MG63 (cell line): Measurements from ENCODE around the gene SULT1A2. TPM values are rescaled to one million over a fixed set of nuclear protein-coding genes. Genes with fewer than 3 reads are reported as not detected.
"Not testable (repeated sequence)": the region's sequence is repeated elsewhere in the genome, so short reads cannot be mapped to it uniquely, and the experiment has no call there.

Experiments
- DNase-seq: peaks from one replicate; pipeline ENCODE4 v3.0.0-alpha.2; 2020
- H3K27me3 ChIP-seq: fragments of 250-450 bp; sonication (Bioruptor Pico); 2 replicates; pipeline ENCODE4 v1.5.1; 2020; ENCODE audit warnings: mild to moderate bottlenecking, moderate library complexity
- H3K36me3 ChIP-seq: fragments of 250-450 bp; sonication (Bioruptor Pico); 2 replicates; pipeline ENCODE4 v1.5.1; 2020; ENCODE audit warnings: mild to moderate bottlenecking, moderate library complexity
- H3K4me3 ChIP-seq: fragments of 250-450 bp; sonication (Bioruptor Pico); 2 replicates; pipeline ENCODE4 v1.5.1; 2020; ENCODE audit warnings: mild to moderate bottlenecking, moderate library complexity
- H3K9me3 ChIP-seq: fragments of 250-450 bp; sonication (Bioruptor Pico); 2 replicates; pipeline ENCODE4 v1.5.1; 2020; ENCODE audit warnings: mild to moderate bottlenecking, moderate library complexity
- total RNA-seq: library from RNA; depleted of rRNA; stranded (reverse); fragments of >200 nt; shearing (Covaris generic); gene quantifications from 2 replicates; pipeline ENCODE4 v1.2.3, GENCODE V29; 2014; ENCODE audit warnings: low replicate concordance

Gene SULT1A2
- total RNA-seq, 1 experiment from 2014 or later = not detected

DNA sequence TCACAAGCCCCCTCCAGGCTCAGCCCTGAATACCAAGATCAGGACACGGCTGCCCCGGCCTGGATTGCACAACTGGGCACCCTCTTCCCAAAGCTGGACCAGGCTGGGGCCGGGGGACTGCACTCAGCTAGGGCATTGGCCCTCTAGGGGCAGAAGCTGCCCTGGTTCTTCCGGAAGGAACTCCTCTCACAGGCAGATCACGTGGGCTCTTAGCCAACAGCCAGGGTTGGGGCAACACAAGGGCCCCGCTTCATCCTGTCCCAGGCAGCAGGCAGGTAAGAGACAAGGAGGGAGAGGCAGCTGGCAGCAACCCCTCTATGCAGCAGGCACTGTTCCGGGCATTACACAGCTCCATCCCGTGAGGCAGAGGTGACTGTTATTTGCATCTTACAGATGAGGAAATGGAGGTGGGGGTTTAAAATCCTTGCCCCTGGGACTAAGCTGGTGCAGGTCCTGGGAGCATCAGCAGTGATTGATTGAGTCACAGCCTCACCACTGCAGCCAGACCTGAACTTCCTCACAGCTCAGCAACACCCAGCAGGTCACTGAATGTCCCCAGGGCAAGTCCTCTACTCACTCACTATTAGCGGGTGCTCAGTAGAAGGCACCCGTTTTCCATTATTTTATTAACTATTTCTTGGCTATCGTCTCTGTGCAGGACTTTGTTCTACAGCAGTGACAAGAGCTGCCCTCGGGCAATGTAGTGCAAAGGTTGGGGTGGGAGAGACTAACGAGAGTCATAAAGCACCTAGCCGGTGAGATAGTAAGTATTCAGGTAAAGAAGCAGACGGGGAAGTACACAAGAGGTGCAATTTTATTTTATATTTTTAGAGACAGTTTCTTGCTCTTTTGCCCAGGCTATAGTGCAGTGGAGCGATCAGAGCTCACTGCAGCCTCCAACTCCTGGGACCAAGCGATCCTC is 15.8 kb upstream of the SULT1A2 start:
- H3K27me3 ChIP-seq, H3K4me3 ChIP-seq, H3K9me3 ChIP-seq, H3K36me3 ChIP-seq, DNase-seq: not testable (repeated sequence)

DNA sequence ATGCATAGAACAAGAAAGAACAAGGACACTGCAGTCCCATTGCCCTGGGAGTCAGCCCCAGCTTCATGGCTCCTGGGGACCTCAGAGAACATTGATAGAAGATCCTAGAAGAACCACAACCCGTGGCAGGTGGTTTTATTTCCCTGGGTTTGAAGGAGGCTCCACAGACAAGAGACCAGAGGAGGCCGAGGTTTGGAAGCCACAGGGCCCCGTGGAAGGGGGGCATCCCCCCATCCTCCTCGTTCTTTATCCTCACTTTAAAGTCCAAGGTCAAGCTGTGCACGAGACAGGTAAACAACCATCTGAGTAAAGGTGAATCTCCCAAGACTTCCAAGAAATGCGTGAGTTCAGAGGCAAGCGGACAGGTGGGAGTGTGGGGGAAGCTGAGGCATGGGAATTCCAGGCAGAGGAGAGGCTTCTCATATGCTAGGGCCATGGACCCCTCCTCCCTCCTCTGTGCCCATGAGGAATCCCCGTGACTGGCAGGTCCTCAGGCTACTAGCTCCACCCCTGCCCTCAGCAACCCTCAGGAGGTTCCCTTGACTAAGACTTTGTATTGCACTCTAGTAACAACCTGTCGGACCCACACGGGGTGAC is 13.8 kb upstream of the SULT1A2 start:
- Histone ChIP-seq H3K36me3 (no peaks in the 10 kb centered on the region), H3K9me3 (no peaks in the 10 kb centered on the region), H3K4me3 (no peak overlapping the region), H3K27me3 (no peaks in the 10 kb centered on the region)
- DNase-seq = no peak

DNA sequence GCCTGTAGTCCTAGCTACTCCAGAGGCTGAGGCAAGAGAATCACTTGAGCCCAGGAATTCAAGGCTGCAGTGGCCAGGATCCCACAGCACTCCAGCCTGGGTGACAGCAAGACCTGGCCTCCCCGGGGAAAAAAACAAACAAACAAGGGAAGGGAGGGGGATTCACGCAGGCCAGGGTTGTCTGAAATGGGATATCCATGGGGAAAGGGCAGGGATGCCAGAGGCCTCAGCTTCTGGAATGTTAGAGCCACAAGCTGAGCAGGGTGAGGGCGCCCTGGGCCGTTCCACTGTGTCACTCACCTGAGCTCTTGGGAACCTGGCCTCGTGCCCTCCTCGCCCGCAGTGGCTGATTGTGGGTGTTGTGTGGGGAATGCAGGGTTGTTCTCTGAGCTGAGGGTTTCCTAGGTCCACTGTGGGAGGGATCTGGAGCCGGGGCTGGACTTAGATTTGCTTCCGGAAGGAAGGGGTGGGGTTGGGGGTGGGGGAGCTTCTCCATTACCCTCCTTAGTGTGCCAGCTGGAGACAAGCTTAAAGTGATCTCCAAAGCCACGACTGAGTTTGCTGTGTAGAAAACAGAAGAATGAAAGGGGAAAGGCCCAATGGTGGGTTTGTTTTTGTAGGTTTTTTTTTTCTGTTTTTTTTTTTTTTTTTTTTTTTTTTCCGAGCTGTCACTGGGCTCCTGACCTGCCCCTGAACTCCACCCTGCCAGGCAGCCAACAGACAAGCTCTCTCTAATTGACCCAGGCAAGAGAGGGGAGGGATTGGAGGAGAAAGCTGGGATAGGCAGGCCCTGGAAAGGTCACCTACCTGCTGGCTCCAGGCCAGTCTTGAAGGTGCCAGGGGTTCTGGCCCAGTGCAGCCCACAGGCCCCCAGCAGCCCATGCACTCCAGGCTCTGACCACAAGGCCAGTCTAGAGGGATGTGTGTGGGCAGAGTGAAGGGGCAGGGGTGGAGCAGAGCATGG is 13.1 kb upstream of the SULT1A2 start, which contains the start of gene SULT1A1:
TSS of gene SULT1A1 (minus strand) at position 414 of the 964 bp plus-strand sequence. CDS start 1,189 bp downstream, outside the sequence.
- Histone ChIP-seq H3K36me3 (no peaks in the 10 kb centered on the region), H3K4me3 (no peak within 1 kb of the TSS)
- no peak for DNase-seq

DNA sequence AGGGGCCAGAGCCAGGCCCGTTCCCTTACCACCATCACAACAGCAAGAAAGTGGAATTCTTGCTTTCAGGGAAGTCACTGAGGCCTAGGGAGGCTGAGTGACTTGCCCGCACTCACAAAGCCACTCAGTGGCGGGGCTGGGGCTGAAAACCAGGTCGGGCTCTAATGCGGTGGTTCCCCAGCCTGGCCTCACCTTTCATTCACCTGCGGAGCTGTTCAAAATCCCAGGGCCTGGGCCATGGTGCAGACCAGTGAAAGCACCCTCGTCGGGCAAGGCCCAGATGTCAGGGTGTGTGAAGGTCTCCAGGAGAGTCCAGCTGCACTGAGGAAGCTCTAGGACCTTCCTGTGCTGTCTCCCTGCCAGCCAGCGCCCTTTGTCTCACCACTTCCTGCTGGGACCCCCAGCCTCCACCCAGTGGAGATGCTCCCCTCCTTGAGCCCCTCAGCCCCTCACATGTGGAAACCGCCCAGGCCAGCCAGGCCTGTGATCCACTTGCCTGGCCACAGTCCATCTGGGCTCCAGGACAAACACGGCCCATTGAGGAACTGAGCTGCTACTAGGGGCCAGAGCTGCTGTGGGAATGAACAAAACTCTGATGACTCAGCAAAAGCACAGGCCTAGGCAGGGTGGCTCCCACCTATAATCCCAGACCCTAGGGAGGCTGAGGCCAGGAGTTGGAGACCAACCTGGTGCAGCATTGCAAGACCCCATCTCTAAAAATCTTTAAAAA is 12.2 kb upstream of the SULT1A2 start:
- H3K27me3 ChIP-seq, H3K36me3 ChIP-seq, H3K9me3 ChIP-seq, DNase-seq, H3K4me3 ChIP-seq: not testable (repeated sequence)

More for the DNA sequence above, 13.1 kb upstream of the SULT1A2 start, which contains the start of gene SULT1A1:
- Histone ChIP-seq H3K27me3 (no peaks in the 10 kb centered on the region), H3K9me3 (no peaks in the 10 kb centered on the region)

DNA sequence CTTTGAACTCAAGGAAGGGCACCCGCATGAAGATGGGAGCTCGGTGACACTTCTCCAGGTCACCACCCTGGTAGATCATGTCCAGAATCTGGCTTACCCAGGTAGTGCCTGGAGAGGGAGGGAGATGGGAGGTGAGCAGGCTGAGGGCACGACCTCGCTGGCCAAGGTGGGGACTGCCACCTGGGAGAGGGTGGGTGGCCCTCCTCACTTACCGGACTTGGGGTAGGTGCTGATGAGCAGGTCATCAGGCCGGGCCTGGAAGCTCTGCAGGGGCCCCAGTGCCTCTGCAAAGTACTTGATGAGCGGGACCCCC is 11.6 kb upstream of the SULT1A2 start:
- not testable (repeated sequence) for DNase-seq, H3K27me3 ChIP-seq, H3K4me3 ChIP-seq, H3K9me3 ChIP-seq, H3K36me3 ChIP-seq

DNA sequence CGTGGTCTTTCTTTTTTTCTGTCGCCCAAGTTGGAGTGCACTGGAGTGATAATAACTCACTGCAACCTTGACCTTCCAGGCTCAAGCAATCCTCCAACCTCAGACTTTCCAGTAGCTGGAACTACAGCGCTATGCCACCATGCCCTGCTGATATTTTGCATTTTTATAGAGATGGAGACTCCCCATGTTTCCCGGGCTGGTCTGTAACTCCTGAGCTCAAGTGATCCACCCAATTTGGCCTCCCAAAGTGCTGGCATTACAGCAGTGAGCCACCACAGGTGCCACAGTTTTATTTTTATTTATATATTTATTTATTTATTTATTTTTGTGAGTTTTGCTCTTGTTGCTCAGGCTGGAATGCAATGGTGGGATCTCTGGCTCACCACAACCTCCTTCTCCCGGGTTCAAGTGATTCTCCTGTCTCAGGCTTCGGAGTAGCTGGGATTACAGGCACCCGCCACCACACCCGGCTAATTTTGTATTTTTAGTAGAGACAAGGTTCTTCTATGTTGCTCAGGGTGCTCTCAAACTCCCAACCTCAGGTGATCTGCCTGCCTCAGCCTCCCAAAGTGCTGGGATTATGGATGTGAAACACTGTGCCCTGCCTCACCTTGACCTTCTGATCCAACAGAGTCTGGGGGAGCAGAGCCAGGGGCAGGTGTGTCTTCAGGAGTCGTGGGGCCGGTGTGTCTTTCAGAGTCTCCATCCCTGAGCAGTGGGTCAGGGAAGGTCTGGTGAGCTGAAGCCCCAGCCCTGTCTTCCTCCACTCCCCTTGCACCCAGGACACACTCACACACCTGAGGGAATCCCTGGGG is 11.0 kb upstream of the SULT1A2 start:
- not testable (repeated sequence) for H3K27me3 ChIP-seq

DNA sequence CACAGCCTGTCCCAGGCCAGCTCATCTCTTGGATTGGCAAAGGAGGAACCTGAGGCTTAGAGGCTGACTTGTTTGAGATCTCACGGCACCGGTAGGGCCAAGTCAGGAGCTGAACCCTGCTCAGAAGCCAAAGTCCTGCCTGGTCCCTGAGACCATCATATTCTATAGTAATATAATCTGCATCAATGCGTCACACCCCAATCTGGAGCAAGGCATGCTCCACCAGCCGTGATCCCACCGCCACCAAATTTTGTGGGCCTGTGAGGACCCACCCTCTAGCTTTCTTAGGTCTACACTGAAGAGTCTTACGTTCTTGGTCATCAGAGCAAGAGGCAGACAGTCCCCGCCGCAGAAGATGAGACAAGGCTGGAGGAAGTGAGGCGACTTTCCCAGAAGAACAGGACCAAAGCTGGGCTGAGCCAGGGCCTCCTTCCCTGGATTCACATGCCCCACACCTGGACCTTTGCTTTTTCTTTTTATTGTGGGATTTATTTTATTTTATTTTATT is 10.3 kb upstream of the SULT1A2 start:
- no peak overlapping the region for H3K4me3 ChIP-seq
- DNase-seq = no peak
- H3K9me3 ChIP-seq = no peaks in the 10 kb centered on the region
- H3K36me3 ChIP-seq = no peaks in the 10 kb centered on the region
- no peaks in the 10 kb centered on the region for H3K27me3 ChIP-seq

More for the DNA sequence above, 11.0 kb upstream of the SULT1A2 start:
- not testable (repeated sequence) for DNase-seq, H3K4me3 ChIP-seq, H3K9me3 ChIP-seq, H3K36me3 ChIP-seq

DNA sequence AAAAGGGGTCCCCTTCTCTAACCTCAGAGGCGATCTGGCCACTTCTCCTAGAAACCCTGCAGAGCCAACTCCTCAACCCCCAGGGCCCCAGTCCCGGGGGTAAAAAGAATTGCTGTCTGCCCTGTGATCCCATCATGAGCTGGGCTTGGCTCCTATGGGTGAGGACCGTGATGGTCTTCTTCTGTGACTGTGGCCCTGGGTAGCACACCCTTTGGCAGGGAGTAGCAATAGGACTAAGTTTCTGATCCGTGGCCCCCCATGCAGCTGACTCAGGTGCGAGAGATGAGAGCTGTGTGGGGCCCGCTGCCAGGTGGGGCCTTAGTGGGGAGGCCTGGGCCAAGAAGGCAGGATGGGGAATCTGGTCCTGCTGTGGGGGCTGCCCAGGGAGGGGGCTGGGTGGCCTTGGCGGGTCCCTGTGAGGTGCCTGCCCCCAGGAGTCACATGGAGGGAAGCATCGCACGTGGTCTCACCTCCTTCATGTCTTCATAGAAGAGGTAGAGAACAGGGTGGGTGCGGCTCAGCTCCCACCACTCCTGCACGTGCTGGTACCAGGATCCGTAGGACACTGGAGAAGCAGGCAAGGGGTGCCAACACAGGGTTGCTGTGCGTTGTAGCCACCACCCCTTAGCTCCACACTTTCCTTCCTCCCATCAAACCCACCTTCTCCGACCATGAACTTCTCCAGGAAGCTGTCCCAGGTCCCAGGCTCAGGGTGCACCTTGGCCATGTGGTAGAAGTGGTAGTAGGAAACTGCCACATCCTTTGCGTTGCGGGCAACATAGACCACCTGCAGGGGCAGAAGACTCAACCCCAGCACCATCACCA is 9.7 kb upstream of the SULT1A2 start:
- no peak for DNase-seq
- no peaks in the 10 kb centered on the region for H3K36me3 ChIP-seq
- H3K4me3 ChIP-seq = no peak overlapping the region
- H3K9me3 ChIP-seq = no peaks in the 10 kb centered on the region
- no peaks in the 10 kb centered on the region for H3K27me3 ChIP-seq

DNA sequence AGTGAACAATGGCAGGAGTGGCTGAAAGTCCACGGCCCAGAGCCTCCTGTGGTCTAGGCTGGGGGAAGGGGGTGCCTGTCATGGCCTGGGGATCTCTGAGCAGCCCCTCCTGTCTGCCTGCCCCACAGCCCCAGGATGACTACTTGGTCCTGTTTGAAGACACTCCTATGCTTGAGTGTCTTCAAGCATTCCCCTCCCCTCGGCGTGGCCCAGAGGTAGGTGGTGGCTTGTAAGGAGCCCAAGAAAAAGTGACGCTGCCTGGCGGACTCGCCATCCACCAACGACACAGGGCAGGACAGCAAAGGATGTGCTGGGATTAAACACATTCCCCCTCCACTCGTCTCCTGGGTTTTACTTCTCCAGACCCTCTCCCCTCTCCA is 7.3 kb upstream of the SULT1A2 start:
- Histone ChIP-seq H3K9me3 (no peaks in the 10 kb centered on the region), H3K27me3 (no peaks in the 10 kb centered on the region), H3K4me3 (no peak overlapping the region), H3K36me3 (no peaks in the 10 kb centered on the region)
- no peak for DNase-seq

DNA sequence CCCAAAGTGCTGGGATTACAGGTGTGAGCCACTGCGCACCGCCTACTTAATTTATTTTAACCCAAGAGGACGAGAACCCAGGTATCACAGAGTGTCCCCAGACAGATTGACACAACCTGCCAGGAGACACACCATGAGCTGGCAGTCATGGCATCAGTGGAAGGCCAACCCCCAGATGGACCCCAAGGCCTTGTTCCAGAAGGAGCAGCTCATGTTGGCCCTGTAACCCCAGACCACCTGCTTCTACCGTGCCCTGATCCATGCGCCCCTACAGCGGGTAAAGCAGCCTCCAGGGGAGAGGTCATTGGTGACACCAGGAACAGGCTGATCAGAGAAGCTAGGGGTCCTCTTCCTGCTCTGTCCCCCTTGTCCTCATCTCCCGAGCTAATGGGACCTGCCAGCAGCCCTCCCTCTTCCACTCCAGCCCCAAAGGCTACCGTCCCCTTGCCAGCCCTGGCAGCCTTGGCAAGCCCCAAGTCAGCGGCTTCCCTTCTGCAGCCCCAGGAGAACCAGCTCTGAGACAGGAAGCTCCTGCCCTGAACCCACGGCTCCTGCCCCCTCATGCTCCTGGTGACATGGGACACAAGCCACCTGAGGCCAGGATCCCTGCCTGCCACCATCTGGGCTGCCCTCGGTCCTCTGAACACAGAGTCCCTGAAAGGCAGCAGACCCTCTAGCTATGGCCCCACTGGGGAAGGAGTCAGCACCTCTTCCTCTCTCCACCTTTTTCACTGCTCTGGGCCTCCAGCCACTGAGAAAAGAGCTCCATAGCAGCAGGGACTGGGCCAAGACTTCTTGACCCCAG is 6.7 kb upstream of the SULT1A2 start:
- Histone ChIP-seq H3K36me3 (no peaks in the 10 kb centered on the region), H3K27me3 (no peaks in the 10 kb centered on the region), H3K4me3 (no peak overlapping the region), H3K9me3 (no peaks in the 10 kb centered on the region)
- no peak for DNase-seq

DNA sequence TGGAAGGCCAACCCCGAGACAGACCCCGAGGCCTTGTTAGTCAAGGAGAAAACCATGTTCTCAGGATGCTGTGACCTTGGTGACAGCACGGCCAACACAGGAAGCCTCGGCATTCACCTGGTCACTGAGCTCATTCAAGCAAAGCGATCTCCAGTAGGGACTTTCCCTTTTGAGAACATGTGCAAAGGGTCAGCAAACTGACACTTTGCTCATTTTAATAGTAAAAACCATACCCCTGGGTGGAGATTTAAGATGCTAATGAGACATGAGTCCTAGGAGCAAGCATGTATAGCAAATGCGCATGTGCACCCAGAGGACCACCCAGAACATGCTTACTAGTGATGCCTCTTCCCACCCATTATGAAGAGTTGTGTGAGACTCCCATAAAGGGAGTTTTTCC is 5.7 kb upstream of the SULT1A2 start:
- Histone ChIP-seq H3K4me3 (no peak overlapping the region), H3K9me3 (no peaks in the 10 kb centered on the region), H3K36me3 (no peaks in the 10 kb centered on the region), H3K27me3 (no peaks in the 10 kb centered on the region)
- DNase-seq = no peak

DNA sequence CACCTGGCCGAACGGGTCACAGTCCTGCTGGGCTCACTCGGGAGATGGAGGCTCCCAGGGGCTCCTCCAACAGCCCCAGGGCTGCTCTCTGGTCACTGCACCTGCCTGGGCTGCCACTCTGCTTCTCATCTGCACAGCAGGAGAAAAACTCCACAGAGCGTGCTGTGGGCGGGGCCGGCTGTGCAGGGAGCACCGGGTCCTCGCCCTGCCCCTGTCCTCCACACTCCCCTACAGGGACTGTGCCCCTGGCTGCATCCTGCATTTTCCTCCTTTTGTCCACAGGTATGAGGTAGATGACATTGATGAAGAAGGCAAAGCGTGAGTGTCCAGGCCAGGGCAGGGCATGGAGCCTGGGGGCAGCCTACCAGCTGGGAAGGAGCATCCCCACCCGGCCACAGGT is 5.2 kb upstream of the SULT1A2 start:
- H3K4me3 ChIP-seq, DNase-seq, H3K9me3 ChIP-seq, H3K27me3 ChIP-seq, H3K36me3 ChIP-seq: not testable (repeated sequence)

DNA sequence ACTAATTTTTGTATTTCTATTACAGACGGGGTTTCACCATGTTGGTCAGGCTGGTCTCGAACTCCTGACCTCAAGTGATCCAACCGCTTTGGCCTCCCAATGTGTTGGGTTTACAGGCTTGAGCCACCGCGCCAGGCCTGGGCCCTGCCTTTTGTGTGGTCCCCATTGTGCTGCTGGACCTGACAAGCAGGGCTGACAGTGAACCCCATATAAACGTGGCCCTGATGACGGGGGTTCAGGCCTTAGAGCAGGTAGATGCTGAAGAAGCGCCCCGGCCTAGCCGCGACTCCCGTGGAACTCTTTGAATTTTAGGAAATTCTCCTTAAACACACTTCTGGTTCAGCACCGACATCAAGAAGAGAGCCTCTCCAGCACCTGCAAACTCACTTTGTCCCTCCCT is 4.7 kb upstream of the SULT1A2 start:
- not testable (repeated sequence) for DNase-seq, H3K27me3 ChIP-seq, H3K9me3 ChIP-seq, H3K36me3 ChIP-seq, H3K4me3 ChIP-seq

DNA sequence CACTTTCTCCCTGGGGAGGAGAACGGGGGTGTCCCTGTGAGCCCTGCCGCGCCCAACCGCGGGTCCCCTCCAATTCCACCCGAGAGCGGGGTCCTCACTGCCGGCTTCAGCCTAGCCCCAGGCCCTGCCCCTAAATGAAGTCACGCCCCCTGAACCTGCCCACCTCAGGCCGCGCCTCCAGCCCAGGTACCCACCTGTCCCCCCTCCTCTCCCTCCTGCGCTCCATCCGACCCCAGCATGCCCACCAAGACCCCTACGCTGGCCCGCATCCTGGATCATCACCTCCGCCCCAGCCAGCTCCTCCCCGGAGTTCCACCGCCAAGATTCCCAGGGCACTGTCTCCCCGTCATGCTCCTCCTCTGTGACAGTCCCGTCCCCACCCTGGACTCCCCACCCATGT is 4.1 kb upstream of the SULT1A2 start:
- not testable (repeated sequence) for H3K27me3 ChIP-seq, DNase-seq, H3K36me3 ChIP-seq, H3K4me3 ChIP-seq, H3K9me3 ChIP-seq
